Prostate gland (tissue), 2 donors: Measurements from ENCODE around the gene HMX1.

Experiments used
- CTCF ChIP-seq, 4 experiments: fragments of 200-600 bp in 2 of 4; fragments of 450-650 bp in 2 of 4; sonication (generic) in 2 of 4; IDR thresholded peaks; 1 replicate in 3 of 4; 2 replicates in 1 of 4; pipeline ENCODE4 v1.5.1; 2016 to 2019; ENCODE audit warnings: antibody characterized with exemption in 4 of 4, mild to moderate bottlenecking in 2 of 4, moderate library complexity in 2 of 4
- POLR2A ChIP-seq: fragments of 450-650 bp; IDR thresholded peaks from one replicate; pipeline ENCODE4 v1.6.1; 2016; ENCODE audit warnings: antibody characterized with exemption, mild to moderate bottlenecking
- POLR2AphosphoS5 ChIP-seq: sonication (generic); formaldehyde crosslinking; IDR thresholded peaks from one replicate; pipeline ENCODE4 v1.6.1; 2017; ENCODE audit warnings: antibody characterized with exemption

DNA sequence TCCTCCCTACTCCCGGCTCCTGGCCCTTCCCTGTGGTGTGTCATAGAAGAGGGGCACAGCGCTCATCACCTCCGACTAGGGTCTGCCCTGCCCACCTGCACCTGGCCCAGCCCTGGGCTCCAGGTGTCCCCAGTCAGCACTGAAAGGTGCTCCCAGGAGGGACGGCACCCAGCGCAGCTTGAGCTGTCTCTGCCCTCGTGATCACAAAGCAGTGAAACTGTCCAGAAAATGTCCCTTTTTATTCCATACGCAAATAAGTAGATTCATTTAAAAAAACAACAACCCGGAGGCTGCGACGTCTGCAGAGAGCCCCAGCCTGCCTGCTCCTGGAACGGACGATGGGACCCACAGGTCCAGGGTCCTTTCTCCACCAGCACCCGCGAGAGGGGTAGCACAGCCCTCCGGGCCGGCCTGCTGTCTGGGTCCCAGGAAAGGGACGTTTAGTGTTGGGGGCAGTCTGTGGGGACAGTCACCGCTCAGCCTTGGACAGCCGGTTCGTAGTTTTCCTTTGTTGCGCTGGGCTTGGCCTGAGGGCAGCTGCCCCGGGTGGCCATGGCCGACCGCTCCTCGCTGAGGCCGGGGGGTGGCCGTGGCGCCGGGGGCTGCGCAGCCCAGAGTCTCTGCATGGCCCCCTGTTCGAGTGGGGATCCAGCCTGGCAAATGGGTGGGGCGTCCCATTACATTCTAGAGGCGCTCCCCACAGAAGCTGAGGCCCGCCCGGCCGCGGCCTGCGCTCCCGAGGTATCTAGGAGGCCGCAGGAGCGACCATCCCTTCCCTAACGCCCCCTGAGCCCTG is 4.6 kb downstream of the HMX1 start:
- TF ChIP-seq CTCF (IDR thresholded peaks at IDR 0.05) = no peak
- no peak for TF ChIP-seq POLR2A
- TF ChIP-seq POLR2AphosphoS5 = no peak
